Fibroblast of skin of abdomen (primary cell): Measurements from ENCODE around the gene USP48.
A peak's percentile ranks its signal among the peaks of the same experiment; 100 is the strongest.

Experiments used
- DNase-seq: peaks from one replicate; pipeline ENCODE4 v3.0.0-alpha.2; 2013

The USP48 gene

GRCh38 chr1:21667348-21668231, 115.4 kb downstream of the USP48 start:
- no peak for DNase-seq

- no peak for DNase-seq
Measured at GRCh38 chr1:21666576-21667320, 116.2 kb downstream of the USP48 start.

- no peak for DNase-seq
Measured at GRCh38 chr1:21665711-21666575, 117.0 kb downstream of the USP48 start.

GRCh38 chr1:21664806-21665588, 118.0 kb downstream of the USP48 start:
- DNase-seq = no peak

GRCh38 chr1:21663951-21664805, 118.8 kb downstream of the USP48 start:
- no peak for DNase-seq

GRCh38 chr1:21663248-21663950, 119.5 kb downstream of the USP48 start:
- no peak for DNase-seq

- no peak for DNase-seq
Measured at GRCh38 chr1:21662426-21663247, 120.3 kb downstream of the USP48 start.

- no peak for DNase-seq
Measured at GRCh38 chr1:21661886-21662285, 121.1 kb downstream of the USP48 start.

GRCh38 chr1:21659924-21660326, 123.0 kb downstream of the USP48 start:
- no peak for DNase-seq

GRCh38 chr1:21659099-21659923, 123.6 kb downstream of the USP48 start:
- DNase-seq = peak; percentile 42

GRCh38 chr1:21657456-21658190, 125.3 kb downstream of the USP48 start:
- no peak for DNase-seq

- no peak for DNase-seq
Measured at GRCh38 chr1:21655748-21656147, 127.2 kb downstream of the USP48 start.

GRCh38 chr1:21655259-21655658, 127.7 kb downstream of the USP48 start:
- no peak for DNase-seq

- DNase-seq = no peak
Measured at GRCh38 chr1:21654209-21654608, 128.7 kb downstream of the USP48 start.

GRCh38 chr1:21653744-21654100, 129.2 kb downstream of the USP48 start:
- no peak for DNase-seq

- no peak for DNase-seq
Measured at GRCh38 chr1:21652937-21653743, 129.8 kb downstream of the USP48 start.
